Activated CD8-positive, alpha-beta memory T cell treated with anti-CD3 and anti-CD28 coated beads, Interleukin-2, amount 50 U/mL, for 24 hours (primary cell): ENCODE results near the gene MPP4.

Source experiments
- DNase-seq: peaks from one replicate; pipeline ENCODE4 v3.0.0-alpha.2; 2020; ENCODE audit errors: extremely low read depth

Gene MPP4

GRCh38 chr2:201628545-201628944, 69.9 kb downstream of the MPP4 start:
- DNase-seq = no peak

GRCh38 chr2:201622306-201622970, 76.0 kb downstream of the MPP4 start:
- DNase-seq = no peak

- DNase-seq = no peak
Measured at GRCh38 chr2:201621293-201621999, 77.0 kb downstream of the MPP4 start.

GRCh38 chr2:201618744-201619662, 79.4 kb downstream of the MPP4 start:
- no peak for DNase-seq

- DNase-seq = no peak
Measured at GRCh38 chr2:201608021-201608420, 90.4 kb downstream of the MPP4 start.

GRCh38 chr2:201607568-201607967, 90.9 kb downstream of the MPP4 start:
- DNase-seq = no peak

- no peak for DNase-seq
Measured at GRCh38 chr2:201600906-201601305, 97.5 kb downstream of the MPP4 start.

GRCh38 chr2:201597397-201597796, 101.0 kb downstream of the MPP4 start:
- DNase-seq = no peak
